ENCODE measurements around the gene PMPCA.

PMPCA gene

GRCh38 chr9:136426787-136427186, 16.3 kb downstream of the PMPCA start:
- no peaks in the 10 kb centered on the region for H3K27me3 ChIP-seq (ENCODE audit: control insufficient read depth in 2 of 2, insufficient read depth in 2 of 2, low read length in 2 of 2)
- peaks cover 33 to 41% of the 10 kb centered on the region in 2 donors for H3K36me3 ChIP-seq (ENCODE audit: control insufficient read depth in 2 of 2, insufficient read depth in 2 of 2, low read length in 2 of 2)

GRCh38 chr9:136429075-136429628, 18.7 kb downstream of the PMPCA start:
- Histone ChIP-seq H3K27ac (ENCODE audit: low read depth in 2 of 2, low read length in 2 of 2) (no peak overlapping the region), H3K4me3 (ENCODE audit: low read length in 2 of 2) (no peak overlapping the region), H3K9ac (ENCODE audit: low read depth in 1 of 2, low read length in 2 of 2) (no peak overlapping the region), H3K36me3 (ENCODE audit: control insufficient read depth in 2 of 2, insufficient read depth in 2 of 2, low read length in 2 of 2) (peaks cover 19 to 29% of the 10 kb centered on the region in 2 donors), H3K4me1 (ENCODE audit: control insufficient read depth in 2 of 2, insufficient read depth in 2 of 2, low read length in 2 of 2) (no peaks in the 10 kb centered on the region), H3K27me3 (ENCODE audit: control insufficient read depth in 2 of 2, insufficient read depth in 2 of 2, low read length in 2 of 2) (no peaks in the 10 kb centered on the region), H3K9me3 (ENCODE audit: control insufficient read depth in 2 of 2, low read length in 2 of 2) (no peaks in the 10 kb centered on the region)

More at GRCh38 chr9:136426787-136427186, 16.3 kb downstream of the PMPCA start:
- Histone ChIP-seq H3K4me3 (ENCODE audit: low read length in 2 of 2) (no peak overlapping the region), H3K4me1 (ENCODE audit: control insufficient read depth in 2 of 2, insufficient read depth in 2 of 2, low read length in 2 of 2) (no peaks in the 10 kb centered on the region), H3K9ac (ENCODE audit: low read depth in 1 of 2, low read length in 2 of 2) (no peak overlapping the region), H3K27ac (ENCODE audit: low read depth in 2 of 2, low read length in 2 of 2) (no peak overlapping the region), H3K9me3 (ENCODE audit: control insufficient read depth in 2 of 2, low read length in 2 of 2) (no peaks in the 10 kb centered on the region)

DNA sequence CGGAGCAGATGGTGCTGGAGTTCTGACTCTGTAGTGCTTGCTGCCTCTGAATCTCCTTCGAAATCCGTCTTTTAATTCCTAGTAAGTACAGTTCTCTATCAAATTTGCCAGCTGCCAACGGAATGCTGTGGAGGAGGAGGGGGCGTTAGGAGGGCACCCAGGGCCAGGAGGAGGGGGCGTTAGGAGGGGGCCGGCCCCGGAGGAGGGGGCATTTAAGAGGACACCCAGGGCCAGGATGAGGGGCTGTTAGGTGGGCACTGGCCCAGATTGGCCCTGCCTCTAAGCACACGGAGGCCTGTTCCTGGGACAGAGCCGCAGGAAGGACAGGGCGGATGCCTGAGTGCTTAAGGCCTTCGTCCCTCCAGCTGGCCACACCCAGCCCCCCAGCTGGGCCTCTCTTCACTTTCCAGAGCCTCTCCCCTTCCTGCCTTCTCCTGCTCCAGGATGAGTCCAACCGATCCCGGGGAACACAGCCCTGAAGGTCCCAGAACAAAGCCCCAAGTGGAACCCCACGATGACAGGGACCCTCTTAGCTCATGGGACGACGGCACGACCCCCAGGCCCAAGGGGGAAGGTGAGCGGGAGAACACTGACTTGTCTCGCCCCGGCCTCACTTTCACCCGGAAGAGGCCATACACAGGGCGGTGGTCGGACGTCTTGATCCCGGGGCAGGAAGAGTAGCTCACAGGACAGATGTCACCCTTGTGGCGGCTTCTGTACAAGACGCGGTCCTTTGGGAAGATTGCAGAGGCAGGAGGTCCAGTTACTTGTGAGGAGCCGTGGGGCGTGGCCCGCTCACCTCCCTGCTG, 19.4 kb downstream of the PMPCA start:
- no peak overlapping the region for H3K27ac ChIP-seq (ENCODE audit: low read depth in 2 of 2, low read length in 2 of 2)
- no peak overlapping the region for H3K9ac ChIP-seq (ENCODE audit: low read depth in 1 of 2, low read length in 2 of 2)
- no peak overlapping the region for H3K4me3 ChIP-seq (ENCODE audit: low read length in 2 of 2)
- no peaks in the 10 kb centered on the region for H3K9me3 ChIP-seq (ENCODE audit: control insufficient read depth in 2 of 2, low read length in 2 of 2)
- no peaks in the 10 kb centered on the region for H3K27me3 ChIP-seq (ENCODE audit: control insufficient read depth in 2 of 2, insufficient read depth in 2 of 2, low read length in 2 of 2)
- H3K36me3 ChIP-seq (ENCODE audit: control insufficient read depth in 2 of 2, insufficient read depth in 2 of 2, low read length in 2 of 2): peaks cover 13 to 24% of the 10 kb centered on the region in 2 donors
- no peaks in the 10 kb centered on the region for H3K4me1 ChIP-seq (ENCODE audit: control insufficient read depth in 2 of 2, insufficient read depth in 2 of 2, low read length in 2 of 2)

GRCh38 chr9:136430588-136431234, 20.3 kb downstream of the PMPCA start:
- Histone ChIP-seq H3K9me3 (ENCODE audit: control insufficient read depth in 2 of 2, low read length in 2 of 2) (no peaks in the 10 kb centered on the region), H3K27me3 (ENCODE audit: control insufficient read depth in 2 of 2, insufficient read depth in 2 of 2, low read length in 2 of 2) (no peaks in the 10 kb centered on the region), H3K4me1 (ENCODE audit: control insufficient read depth in 2 of 2, insufficient read depth in 2 of 2, low read length in 2 of 2) (no peaks in the 10 kb centered on the region), H3K4me3 (ENCODE audit: low read length in 2 of 2) (no peak overlapping the region), H3K9ac (ENCODE audit: low read depth in 1 of 2, low read length in 2 of 2) (no peak overlapping the region), H3K36me3 (ENCODE audit: control insufficient read depth in 2 of 2, insufficient read depth in 2 of 2, low read length in 2 of 2) (peaks cover 13 to 25% of the 10 kb centered on the region in 2 donors), H3K27ac (ENCODE audit: low read depth in 2 of 2, low read length in 2 of 2) (no peak overlapping the region)

DNA sequence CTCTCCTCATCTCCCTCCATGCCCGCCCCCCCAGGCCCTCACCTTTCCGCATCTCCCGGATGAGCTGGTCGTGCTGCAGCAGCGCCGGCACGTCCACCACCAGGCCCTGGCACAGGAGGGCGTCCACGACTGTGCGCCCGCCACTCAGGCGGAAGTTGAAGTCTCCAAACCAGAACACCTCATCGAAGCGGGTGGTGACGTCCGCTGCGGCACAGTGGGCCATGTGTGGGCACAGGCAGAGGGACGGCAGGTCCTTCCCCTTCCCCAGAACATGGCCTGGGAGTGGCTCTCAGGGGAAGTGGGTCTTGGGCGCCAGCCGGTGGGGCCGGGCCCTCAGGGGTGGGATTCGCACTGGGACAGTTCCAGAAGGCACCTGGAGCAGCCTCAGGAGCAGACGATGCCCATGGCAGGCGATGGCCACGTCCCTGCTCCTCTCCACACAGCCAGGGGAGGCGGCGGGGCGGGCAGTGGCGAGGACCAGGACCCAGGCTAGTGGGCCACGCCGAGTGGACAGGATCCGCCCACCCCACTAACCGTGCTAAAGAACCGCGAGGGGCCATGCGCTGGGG, 21.4 kb downstream of the PMPCA start:
- Histone ChIP-seq H3K27ac (ENCODE audit: low read depth in 2 of 2, low read length in 2 of 2) (no peak overlapping the region), H3K27me3 (ENCODE audit: control insufficient read depth in 2 of 2, insufficient read depth in 2 of 2, low read length in 2 of 2) (no peaks in the 10 kb centered on the region), H3K36me3 (ENCODE audit: control insufficient read depth in 2 of 2, insufficient read depth in 2 of 2, low read length in 2 of 2) (peaks cover 13 to 25% of the 10 kb centered on the region in 2 donors), H3K4me1 (ENCODE audit: control insufficient read depth in 2 of 2, insufficient read depth in 2 of 2, low read length in 2 of 2) (no peaks in the 10 kb centered on the region), H3K9me3 (ENCODE audit: control insufficient read depth in 2 of 2, low read length in 2 of 2) (no peaks in the 10 kb centered on the region), H3K9ac (ENCODE audit: low read depth in 1 of 2, low read length in 2 of 2) (no peak overlapping the region), H3K4me3 (ENCODE audit: low read length in 2 of 2) (no peak overlapping the region)

GRCh38 chr9:136432591-136432990, 22.1 kb downstream of the PMPCA start:
- Histone ChIP-seq H3K27me3 (ENCODE audit: control insufficient read depth in 2 of 2, insufficient read depth in 2 of 2, low read length in 2 of 2) (no peaks in the 10 kb centered on the region), H3K9ac (ENCODE audit: low read depth in 1 of 2, low read length in 2 of 2) (no peak overlapping the region), H3K36me3 (ENCODE audit: control insufficient read depth in 2 of 2, insufficient read depth in 2 of 2, low read length in 2 of 2) (peaks cover 13 to 25% of the 10 kb centered on the region in 2 donors), H3K4me3 (ENCODE audit: low read length in 2 of 2) (no peak overlapping the region), H3K27ac (ENCODE audit: low read depth in 2 of 2, low read length in 2 of 2) (no peak overlapping the region), H3K4me1 (ENCODE audit: control insufficient read depth in 2 of 2, insufficient read depth in 2 of 2, low read length in 2 of 2) (peaks cover 4 to 5% of the 10 kb centered on the region in 2 donors), H3K9me3 (ENCODE audit: control insufficient read depth in 2 of 2, low read length in 2 of 2) (no peaks in the 10 kb centered on the region)

DNA sequence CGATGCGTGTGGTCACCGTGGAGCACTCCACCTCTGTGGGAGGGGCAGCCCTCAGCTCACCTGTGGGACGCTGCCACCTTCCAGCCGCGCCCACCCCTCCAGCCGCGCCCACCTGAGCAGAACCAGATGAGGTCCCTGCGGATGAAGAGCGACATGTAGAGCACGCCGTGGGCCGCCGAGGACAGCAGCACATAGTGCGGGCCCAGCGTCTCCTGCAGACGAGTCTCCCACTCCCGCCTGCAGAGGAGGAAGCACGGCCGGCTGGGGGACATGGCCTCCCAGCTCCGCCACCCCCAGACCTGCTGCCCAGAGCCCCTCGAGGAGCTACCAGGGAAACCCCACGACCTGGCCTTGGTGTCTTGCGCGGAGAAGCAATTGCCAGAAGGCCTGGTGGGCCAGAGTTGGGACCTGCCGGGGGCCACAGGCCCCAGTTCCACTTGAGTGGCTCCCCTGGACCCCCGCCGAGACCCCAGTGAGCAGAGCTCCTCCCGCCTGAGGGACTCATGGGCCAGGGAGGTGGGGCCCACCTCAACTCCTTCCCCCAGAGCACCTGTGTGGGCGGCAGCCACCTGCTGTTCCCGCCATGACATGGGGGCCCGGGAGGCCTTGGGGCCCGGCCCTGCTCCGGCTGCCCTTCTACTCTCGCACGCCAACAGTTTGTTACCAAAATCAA, 22.7 kb downstream of the PMPCA start:
- Histone ChIP-seq H3K4me3 (ENCODE audit: low read length in 2 of 2) (no peak overlapping the region), H3K9ac (ENCODE audit: low read depth in 1 of 2, low read length in 2 of 2) (no peak overlapping the region), H3K36me3 (ENCODE audit: control insufficient read depth in 2 of 2, insufficient read depth in 2 of 2, low read length in 2 of 2) (peaks cover 13 to 26% of the 10 kb centered on the region in 2 donors), H3K27ac (ENCODE audit: low read depth in 2 of 2, low read length in 2 of 2) (no peak overlapping the region), H3K9me3 (ENCODE audit: control insufficient read depth in 2 of 2, low read length in 2 of 2) (no peaks in the 10 kb centered on the region), H3K4me1 (ENCODE audit: control insufficient read depth in 2 of 2, insufficient read depth in 2 of 2, low read length in 2 of 2) (peaks cover 6 to 9% of the 10 kb centered on the region in 2 donors), H3K27me3 (ENCODE audit: control insufficient read depth in 2 of 2, insufficient read depth in 2 of 2, low read length in 2 of 2) (no peaks in the 10 kb centered on the region)

DNA sequence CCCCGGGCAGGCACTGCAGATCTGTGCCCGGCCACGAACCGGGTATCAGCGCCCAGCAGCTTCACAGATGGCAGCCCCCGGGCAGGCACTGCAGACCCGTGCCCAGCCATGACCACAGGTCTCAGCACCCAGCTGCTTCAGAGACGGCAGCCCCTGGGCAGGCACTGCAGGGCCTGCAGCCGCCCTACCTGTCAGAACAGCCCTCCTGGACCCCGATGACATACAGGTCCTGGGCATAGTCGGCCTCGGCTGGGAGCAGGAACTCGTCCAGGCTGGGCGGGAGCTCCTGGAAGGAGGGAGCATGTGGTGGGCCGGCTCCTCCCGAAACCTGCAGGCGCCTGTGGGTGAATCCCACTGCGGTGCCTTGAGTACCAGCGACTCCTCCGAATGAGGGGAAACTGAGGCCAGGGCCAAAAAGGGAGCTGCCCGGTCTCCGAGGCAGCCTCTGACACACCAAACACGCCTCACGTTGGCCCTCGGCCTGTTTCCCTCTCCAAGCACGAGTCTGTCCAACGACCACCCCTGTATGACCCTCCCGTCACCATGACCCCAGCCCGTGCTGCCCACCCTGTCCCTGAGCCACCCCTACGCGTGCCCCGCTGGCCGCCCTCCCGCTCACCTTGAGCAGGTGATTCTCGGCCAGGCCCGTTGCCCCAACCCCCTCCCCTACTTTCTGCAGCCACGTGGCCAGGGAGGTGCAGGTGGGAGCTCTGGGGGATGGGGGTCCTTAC, 23.6 kb downstream of the PMPCA start:
- Histone ChIP-seq H3K36me3 (ENCODE audit: control insufficient read depth in 2 of 2, insufficient read depth in 2 of 2, low read length in 2 of 2) (peaks cover 12 to 21% of the 10 kb centered on the region in 2 donors), H3K9ac (ENCODE audit: low read depth in 1 of 2, low read length in 2 of 2) (no peak overlapping the region), H3K4me3 (ENCODE audit: low read length in 2 of 2) (no peak overlapping the region), H3K9me3 (ENCODE audit: control insufficient read depth in 2 of 2, low read length in 2 of 2) (no peaks in the 10 kb centered on the region), H3K4me1 (ENCODE audit: control insufficient read depth in 2 of 2, insufficient read depth in 2 of 2, low read length in 2 of 2) (peaks cover 14 to 15% of the 10 kb centered on the region in 2 donors), H3K27ac (ENCODE audit: low read depth in 2 of 2, low read length in 2 of 2) (no peak overlapping the region), H3K27me3 (ENCODE audit: control insufficient read depth in 2 of 2, insufficient read depth in 2 of 2, low read length in 2 of 2) (no peaks in the 10 kb centered on the region)

DNA sequence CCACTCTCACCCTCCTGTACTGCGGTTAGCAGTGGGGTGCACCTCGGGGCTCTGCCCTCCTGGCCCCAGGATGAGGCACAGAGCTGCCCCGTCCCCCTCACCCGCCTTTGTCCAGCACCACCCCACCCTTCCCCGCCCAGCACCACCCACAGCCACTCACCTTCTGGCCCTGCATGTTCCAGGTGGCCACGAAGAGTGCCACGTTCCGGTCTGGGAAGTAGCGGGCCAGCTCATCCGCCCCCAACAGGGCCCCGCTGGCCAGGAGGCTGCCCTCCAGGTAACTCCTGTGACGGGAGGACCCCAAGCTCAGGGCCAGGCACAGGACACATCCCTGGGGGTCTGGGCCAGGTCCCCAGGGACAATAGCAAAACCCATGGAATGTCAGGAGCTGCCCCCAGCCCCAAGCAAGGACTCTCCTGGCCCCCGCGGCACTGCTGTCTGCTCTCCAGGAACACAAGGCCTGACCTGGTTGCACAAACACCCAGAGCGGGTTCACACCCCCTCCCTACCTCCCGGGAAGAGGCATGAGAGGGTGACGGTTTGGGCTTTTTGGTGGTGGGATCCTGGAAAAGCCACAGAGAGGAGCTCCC, 24.2 kb downstream of the PMPCA start:
- no peak overlapping the region for H3K9ac ChIP-seq (ENCODE audit: low read depth in 1 of 2, low read length in 2 of 2)
- H3K36me3 ChIP-seq (ENCODE audit: control insufficient read depth in 2 of 2, insufficient read depth in 2 of 2, low read length in 2 of 2): peaks cover 10 to 15% of the 10 kb centered on the region in 2 donors
- peaks cover 14 to 16% of the 10 kb centered on the region in 2 donors for H3K4me1 ChIP-seq (ENCODE audit: control insufficient read depth in 2 of 2, insufficient read depth in 2 of 2, low read length in 2 of 2)
- no peak overlapping the region for H3K4me3 ChIP-seq (ENCODE audit: low read length in 2 of 2)
- no peaks in the 10 kb centered on the region for H3K27me3 ChIP-seq (ENCODE audit: control insufficient read depth in 2 of 2, insufficient read depth in 2 of 2, low read length in 2 of 2)
- no peak overlapping the region for H3K27ac ChIP-seq (ENCODE audit: low read depth in 2 of 2, low read length in 2 of 2)
- no peaks in the 10 kb centered on the region for H3K9me3 ChIP-seq (ENCODE audit: control insufficient read depth in 2 of 2, low read length in 2 of 2)
